GM21723 (cell line): Measurements from ENCODE around the gene BUD23.
A peak's percentile ranks its signal among the peaks of the same experiment; 100 is the strongest.
"Not testable (repeated sequence)": the region's sequence is repeated elsewhere in the genome, so short reads cannot be mapped to it uniquely, and the experiment has no call there.

Source experiments
- ATAC-seq: cut with Tn5 transposase; IDR thresholded peaks from one replicate; pipeline ENCODE4 v1.9.1; 2021; ENCODE audit warnings: mild to moderate bottlenecking, moderate library complexity; ENCODE audit not compliant: unreplicated experiment

Gene BUD23

DNA sequence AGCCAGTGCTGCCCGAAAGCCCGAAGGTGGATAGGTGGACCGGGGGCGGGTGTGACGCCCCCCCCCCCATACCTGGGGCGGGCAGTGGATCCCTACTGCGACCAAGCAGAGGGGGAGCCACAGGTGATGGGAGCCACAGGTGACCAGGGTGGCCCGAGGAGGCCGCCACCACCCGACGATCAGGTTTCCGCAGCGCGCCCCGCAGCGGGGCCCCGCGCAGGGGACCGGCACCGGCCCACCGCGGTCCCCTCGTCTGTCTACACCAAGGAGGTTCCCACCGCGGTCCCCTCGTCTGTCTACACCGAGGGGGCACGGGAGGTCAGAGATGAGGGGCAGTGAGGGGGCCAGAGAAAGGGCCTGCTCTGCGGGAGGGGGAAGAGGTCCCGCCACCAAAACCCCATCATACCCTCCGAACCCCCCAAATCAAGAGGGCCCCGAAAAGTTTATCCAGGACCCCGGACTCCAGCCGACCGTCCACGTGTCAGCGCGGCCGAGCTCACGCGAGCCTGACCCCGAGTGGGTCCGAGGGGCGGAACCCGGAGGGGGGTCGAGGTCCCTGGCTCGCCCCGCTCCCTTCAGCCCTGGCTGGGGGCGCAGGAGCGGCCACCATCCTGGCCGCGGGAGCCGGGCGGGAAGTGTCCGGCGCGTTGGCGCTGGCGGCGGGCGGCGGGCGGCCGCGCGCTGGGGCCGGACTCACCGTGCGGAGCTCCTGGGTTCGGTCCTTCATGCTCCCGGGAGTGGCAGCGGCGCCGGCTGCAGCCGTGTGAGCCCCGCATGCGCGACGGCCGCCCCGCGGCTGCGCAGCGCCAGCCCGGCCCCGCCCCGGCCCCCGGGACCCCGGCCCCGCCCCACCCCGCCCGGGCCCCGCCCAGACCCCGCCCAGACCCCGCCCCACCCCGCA is 35.8 kb downstream of the BUD23 start, which contains the start of gene STX1A:
TSS of gene STX1A (minus strand) at position 765 of the 901 bp plus-strand sequence. CDS start at position 727, 38 bp downstream.
- ATAC-seq: peak; percentile 62

- peak; percentile 5 for ATAC-seq
These were observed 36.4 kb downstream of the BUD23 start for GRCh38 chr7:73719806-73720169.

GRCh38 chr7:73720443-73720842 is 37.0 kb downstream of the BUD23 start:
- ATAC-seq: not testable (repeated sequence)

DNA sequence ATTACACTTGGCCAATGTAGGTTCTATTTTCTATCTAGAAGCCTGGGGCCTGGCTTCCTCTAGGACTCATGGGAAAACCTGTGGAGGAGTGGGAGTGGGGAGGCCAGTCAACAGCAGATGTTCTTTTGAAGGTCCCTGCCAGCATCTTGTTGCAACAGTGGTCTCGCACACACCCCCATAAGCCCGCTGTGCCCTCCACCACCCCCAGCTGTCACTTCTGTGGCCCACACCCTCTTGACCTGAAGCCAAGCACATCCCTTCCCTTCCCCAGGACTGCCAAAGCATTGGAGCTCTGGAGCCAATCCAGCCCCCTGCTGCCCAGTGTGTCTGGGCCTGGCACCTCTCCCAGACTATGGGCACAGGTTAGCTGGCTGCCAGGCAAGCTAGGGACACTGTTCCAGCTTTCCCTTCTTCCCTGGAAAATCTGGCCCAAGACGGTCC is 38.0 kb downstream of the BUD23 start:
- ATAC-seq: no peak

DNA sequence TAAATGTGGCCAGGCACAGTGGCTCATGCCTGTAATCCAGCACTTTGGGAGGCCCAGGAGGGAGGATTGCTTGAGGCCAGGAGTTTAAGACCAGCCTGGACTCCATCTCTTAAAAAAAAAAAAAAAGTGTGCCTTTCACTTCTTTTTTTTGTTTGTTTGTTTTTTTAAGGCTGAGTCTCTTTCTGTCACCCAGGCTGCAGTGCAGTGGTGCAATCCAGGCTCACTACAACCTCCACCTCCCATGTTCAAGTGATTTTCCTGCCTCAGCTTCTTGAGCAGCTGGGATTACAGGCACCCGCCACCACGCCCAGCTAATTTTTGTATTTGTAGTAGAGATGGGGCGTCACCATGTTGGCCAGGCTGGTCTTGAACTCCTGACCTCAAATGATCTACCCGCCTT is 38.8 kb downstream of the BUD23 start:
- ATAC-seq: not testable (repeated sequence)

DNA sequence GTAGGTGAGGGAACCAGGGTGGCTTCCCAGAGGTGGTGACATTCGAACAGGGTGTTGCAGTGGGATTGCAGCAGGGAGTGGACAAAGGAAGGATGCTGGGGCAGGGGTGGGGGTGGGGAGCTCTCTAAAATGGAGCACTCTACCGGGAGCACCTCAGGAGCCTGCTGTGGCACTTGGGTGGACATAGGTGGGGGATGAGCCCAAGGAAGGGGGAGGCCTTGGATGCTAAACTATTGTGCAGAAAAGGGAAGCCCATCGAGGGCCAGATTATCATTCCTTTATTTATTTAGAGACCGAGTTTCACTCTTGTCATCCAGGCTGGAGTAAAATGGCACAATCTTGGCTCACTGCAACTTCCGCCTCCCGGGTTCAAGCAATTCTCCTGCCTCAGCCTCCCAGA is 39.4 kb downstream of the BUD23 start:
- ATAC-seq: no peak

DNA sequence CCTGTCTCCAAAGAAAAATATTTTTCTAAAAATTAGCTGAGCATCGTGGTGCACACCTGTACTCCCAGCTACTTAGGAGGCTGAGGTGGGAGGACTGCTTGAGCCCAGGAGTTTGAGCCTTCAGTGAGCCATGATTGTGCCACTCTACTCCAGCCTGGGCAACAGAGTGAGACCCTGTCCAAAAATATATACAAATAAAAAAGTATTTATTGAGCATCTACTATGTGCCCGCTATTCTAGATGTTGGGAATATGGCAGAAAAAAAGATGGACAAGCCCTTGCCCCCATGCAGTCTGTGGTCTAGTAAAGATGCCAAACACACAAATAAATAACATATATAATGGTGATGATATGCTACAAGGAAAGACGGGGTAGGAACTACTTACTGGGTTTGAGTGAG is 40.4 kb downstream of the BUD23 start:
- ATAC-seq: no peak

DNA sequence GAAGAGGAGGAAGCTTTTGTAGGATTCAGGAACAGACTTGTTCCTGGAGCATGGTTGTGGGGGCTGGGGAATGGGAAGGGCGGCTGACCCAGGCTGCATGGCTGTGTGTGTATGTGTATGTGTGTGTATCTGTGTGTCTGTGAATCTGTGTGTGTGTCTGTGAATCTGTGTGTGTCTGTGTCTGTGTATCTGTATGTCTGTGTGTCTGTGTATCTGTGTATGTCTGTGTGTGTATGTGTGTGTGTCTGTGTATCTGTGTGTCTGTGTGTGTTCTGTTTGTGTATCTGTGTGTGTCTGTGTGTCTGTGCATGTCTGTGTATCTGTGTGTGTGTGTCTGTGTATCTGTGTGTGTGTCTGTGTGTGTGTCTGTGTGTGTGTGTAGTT is 42.7 kb downstream of the BUD23 start:
- ATAC-seq: peak; percentile 23

DNA sequence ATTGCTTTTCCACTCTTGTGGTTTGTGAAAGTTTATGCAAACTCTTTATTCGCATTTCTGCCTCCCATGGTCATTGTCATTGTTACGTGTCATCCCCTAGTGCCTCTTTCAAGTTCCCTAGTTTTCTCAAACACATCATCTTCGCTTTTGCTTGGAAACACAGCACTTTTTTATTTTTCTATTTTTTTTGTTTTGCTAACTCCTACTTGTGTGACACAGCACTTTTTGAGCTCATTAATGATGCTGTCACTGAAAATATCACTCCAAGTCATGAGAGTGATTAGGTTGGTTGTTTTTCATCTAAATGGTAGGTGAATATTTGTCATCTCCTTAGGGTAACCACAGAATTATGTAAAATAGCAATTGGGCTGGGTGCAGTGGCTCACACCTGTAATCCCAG is 44.6 kb downstream of the BUD23 start:
- no peak for ATAC-seq

DNA sequence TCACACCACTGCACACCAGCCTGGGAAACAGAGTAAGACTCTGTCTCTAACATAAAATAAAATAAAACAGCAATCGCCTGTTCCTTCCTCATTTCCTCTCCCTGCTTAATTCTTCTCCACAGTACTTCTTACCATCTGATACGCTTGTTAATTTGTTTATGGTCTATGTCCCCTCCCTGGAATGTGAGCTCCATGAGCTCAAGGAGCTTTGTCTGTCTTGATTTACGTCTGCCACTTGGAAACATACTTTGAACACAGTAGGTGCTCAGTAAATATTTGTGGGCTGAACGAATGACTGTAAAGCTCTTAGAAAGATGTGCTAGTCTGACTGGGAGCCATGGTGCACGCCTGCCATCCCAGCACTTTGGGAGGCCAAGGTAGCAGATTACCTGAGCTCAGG is 45.2 kb downstream of the BUD23 start:
- no peak for ATAC-seq

GRCh38 chr7:73730485-73730884 is 47.1 kb downstream of the BUD23 start:
- ATAC-seq: no peak

- ATAC-seq: no peak
These were observed 49.0 kb downstream of the BUD23 start for GRCh38 chr7:73732397-73732796.

DNA sequence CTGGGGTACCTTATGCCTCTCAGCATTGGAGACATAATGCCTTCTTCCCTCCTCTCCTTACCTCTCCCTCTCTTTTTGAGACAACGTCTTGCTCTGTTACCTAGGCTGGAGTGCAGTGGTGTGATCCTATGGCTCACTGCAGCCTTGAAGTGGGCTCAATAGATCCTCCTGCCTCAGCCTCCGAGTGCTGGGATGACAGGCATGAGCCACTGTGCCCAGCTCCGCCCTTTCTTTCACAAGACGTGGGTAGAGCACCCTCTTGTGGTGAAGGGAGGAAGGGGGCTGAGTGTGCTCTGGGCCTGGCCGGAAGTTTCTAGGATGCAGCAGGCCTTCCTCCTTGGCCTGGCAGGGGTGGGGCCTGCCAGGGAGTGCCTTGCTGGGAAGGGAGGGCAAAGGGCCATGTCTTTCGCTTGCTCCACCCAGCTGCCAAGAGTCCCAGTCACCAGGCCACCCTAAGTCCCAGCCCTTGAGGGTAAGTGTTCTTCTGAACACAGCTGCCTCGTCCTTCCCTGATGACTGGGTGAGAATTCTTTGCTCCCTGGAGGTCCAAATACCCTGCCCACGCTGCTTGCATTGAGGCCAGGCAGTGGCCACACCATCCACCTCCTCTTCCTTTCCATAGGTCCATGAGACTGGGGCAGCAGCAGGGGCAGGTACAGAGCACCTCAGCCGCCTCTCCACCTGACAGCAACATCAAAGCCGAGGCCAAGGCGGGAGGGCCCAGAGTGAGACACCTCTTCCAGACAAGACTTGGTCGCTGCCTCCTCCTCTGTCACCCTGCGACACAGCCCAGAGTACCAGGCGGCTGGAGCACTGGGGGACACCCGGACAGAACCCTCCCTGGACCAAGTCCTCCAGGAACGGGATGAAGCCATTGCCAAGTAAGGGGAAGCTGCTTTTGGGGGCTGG is 51.5 kb downstream of the BUD23 start:
- peak; percentile 50 for ATAC-seq

DNA sequence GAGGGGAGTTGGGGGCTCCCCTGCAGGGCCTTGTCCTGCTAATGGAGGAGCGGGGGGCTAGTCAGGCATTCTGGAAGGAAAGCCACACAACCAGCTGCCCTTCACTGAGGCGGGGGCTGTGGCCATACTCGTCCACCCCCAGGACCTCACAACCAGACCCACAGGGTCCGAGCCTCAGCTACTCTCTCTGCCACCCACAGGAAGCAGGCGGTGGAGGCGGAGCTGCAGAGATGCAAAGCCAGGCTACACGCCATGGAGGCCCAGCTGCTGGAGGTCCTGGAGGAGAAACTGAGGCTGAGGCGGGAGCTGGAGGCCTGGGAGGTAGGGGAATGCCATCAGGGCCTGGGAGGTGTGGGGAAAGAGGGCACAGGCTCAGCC is 52.1 kb downstream of the BUD23 start:
- ATAC-seq: no peak

GRCh38 chr7:73736885-73737284 is 53.5 kb downstream of the BUD23 start:
- no peak for ATAC-seq

GRCh38 chr7:73737491-73738219 is 54.3 kb downstream of the BUD23 start:
- ATAC-seq: no peak

DNA sequence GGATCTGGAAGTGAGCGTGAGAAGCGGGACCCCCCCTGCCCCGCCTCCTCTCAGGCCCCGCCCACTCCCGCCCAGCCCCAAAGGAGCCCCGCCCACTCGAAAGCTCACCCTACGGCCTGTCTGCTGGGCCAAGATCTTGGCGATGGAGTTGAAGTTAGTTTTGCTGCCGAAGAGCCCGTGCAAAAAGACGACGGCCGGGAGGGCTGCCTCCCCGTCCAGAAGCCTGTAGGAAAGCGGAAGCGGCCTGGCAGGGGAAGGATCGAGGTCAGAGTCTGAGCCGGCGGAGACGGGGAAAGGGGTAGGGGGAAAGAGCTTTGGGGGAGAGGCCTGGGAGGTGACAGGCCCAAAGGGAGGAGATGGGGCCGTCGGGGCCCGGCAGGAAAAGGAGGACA is 54.8 kb downstream of the BUD23 start:
- ATAC-seq: peak; percentile 8

GRCh38 chr7:73738612-73739386 is 55.4 kb downstream of the BUD23 start, which contains the start of gene ABHD11:
ABHD11 (minus strand) TSS chr7:73738802; CDS start chr7:73738770, 32 bp downstream.
- ATAC-seq: peak; percentile 76

GRCh38 chr7:73739387-73739767 is 56.0 kb downstream of the BUD23 start:
- no peak for ATAC-seq

- no peak for ATAC-seq
These were observed 56.8 kb downstream of the BUD23 start for GRCh38 chr7:73740212-73740611.
